Psoas muscle (tissue), 8 donors: ENCODE results near the gene CXXC5. TPM values are rescaled to one million over a fixed set of nuclear protein-coding genes. Genes with fewer than 3 reads are reported as not detected.

Experiments
- ATAC-seq, 4 donors: fragments of 200-7000 bp; cut with Tn5 transposase; one replicate each; pipeline ENCODE4 v1.9.1; 2020; ENCODE audit warnings: moderate library complexity in 3 of 4, mild to moderate bottlenecking in 2 of 4
- DNase-seq, 2 donors: peaks; one replicate each; pipeline ENCODE4 v3.0.0-alpha.2; 2020
- H3K27ac ChIP-seq: fragments of 200-600 bp; one replicate; pipeline ENCODE4 v1.8.0; 2022
- H3K27me3 ChIP-seq, 3 donors: fragments of 200-600 bp in 1 of 3; one replicate each; pipeline versions ENCODE4 v1.6.1 to v1.8.0; 2013 to 2022; ENCODE audit warnings: low read length in 2 of 3, mild to moderate bottlenecking in 2 of 3, moderate library complexity in 1 of 3; ENCODE audit not compliant: insufficient read depth in 3 of 3
- H3K36me3 ChIP-seq, 2 donors: fragments of 200-600 bp in 1 of 2; one replicate each; pipeline versions ENCODE4 v1.6.1 to v1.8.0; 2013 to 2022; ENCODE audit warnings: low read depth in 1 of 2, mild to moderate bottlenecking in 1 of 2, moderate library complexity in 1 of 2; ENCODE audit not compliant: insufficient read depth in 1 of 2
- H3K4me1 ChIP-seq: fragments of 200-600 bp; one replicate; pipeline ENCODE4 v1.8.0; 2022
- H3K4me3 ChIP-seq: fragments of 200-600 bp; one replicate; pipeline ENCODE4 v1.8.0; 2022; ENCODE audit warnings: mild to moderate bottlenecking
- H3K9me3 ChIP-seq: fragments of 200-600 bp; one replicate; pipeline ENCODE4 v1.8.0; 2022
- CTCF ChIP-seq: fragments of 200-600 bp; IDR thresholded peaks from one replicate; pipeline ENCODE4 v1.8.0; 2022; ENCODE audit warnings: antibody characterized with exemption
- WGBS, 3 donors: extraction: QIAGEN DNeasy Blood & Tissue Kit; methylation state at CpG; one replicate each; pipeline versions ENCODE4 v1.1.6 to v1.1.7; 2013; 5-methylcytosine and 5-hydroxymethylcytosine counted together
- intact Hi-C, 2 donors: fragments of 100-400 bp; cut with DNase I; formaldehyde crosslinking; loops; one replicate each; pipeline versions ENCODE4 v1.11.0 to v1.14.2; 2022
- polyA plus RNA-seq, 3 donors: library from polyadenylated mRNA; stranded (reverse); fragments of 200-250 nt; gene quantifications; one replicate each; pipeline ENCODE4 v1.2.3, GENCODE V29; 2013
- total RNA-seq, 4 donors: library from RNA; stranded (reverse); fragmentation: NEBNext Ultra II Directional in 2 of 4; extraction: Animal tissue kit (Norgen Biotek cat#: 25700) in 2 of 4; gene quantifications; one replicate each; pipeline versions ENCODE4 v1.2.1 to v1.2.4, GENCODE V29; 2021 to 2023
- donor health status: healthy with polysubstance abuse.
- donor health status: DM: no; HTN: no; CAD: no; lungs with moderate emphysema.
- donor health status: Bipolar disorder and iron deficiency.
- donor health status: healthy.
- donor health status: DM: yes; HTN: yes; CAD: no.
- donor health status: DM: no; HTN: no; CAD: no.
- donor health status: DM: no; HTN: no; CAD: no.
- donor health status: DM: yes; HTN: yes; CAD: no.

Gene CXXC5
- total and polyA plus RNA-seq, 7 donors, result 24.5 to 88.3 (median 47.2) TPM

GRCh38 chr5:139667001-139667729 lies 19.0 kb downstream of the CXXC5 start:
- H3K4me1 ChIP-seq, result peaks cover 97% of the 10 kb centered on the region
- no peak for DNase-seq
- intact Hi-C loops, result no loop called here
- TF ChIP-seq CTCF, result no peak
- H3K4me3 ChIP-seq, result peak overlapping the region; percentile 67
- WGBS, 3 donors, result 31 to 63% (median 41%) methylated on average over 2 of the region's 2 CpGs
- no peaks in the 10 kb centered on the region for H3K36me3 ChIP-seq
- no peaks in the 10 kb centered on the region for H3K9me3 ChIP-seq
- H3K27ac ChIP-seq, result peak overlapping the region; percentile 98
- ATAC-seq, result no peak
- H3K27me3 ChIP-seq, result no peaks in the 10 kb centered on the region

- H3K4me1 ChIP-seq, result peaks cover 97% of the 10 kb centered on the region
- no peak for DNase-seq
- TF ChIP-seq CTCF, result no peak
Observed at GRCh38 chr5:139667730-139668063, 19.5 kb downstream of the CXXC5 start.

GRCh38 chr5:139668064-139668880 lies 20.1 kb downstream of the CXXC5 start:
- intact Hi-C loops, result no loop called here
- H3K4me3 ChIP-seq, result peak overlapping the region; percentile 67

More at GRCh38 chr5:139667730-139668063, 19.5 kb downstream of the CXXC5 start:
- Histone ChIP-seq H3K4me3 (peak overlapping the region; percentile 67), H3K9me3 (no peaks in the 10 kb centered on the region), H3K27me3 (no peaks in the 10 kb centered on the region), H3K36me3 (no peaks in the 10 kb centered on the region), H3K27ac (peak overlapping the region; percentile 98)
- no peak for ATAC-seq
- 16 to 30% (median 22%) methylated on average over 5 of the region's 5 CpGs for WGBS, 3 donors
- intact Hi-C loops, result no loop called here

GRCh38 chr5:139668924-139669661 lies 20.9 kb downstream of the CXXC5 start:
- Histone ChIP-seq H3K27ac (peak overlapping the region; percentile 98), H3K36me3 (no peaks in the 10 kb centered on the region), H3K4me3 (peak overlapping the region; percentile 67), H3K27me3 (no peaks in the 10 kb centered on the region), H3K9me3 (no peaks in the 10 kb centered on the region), H3K4me1 (peaks cover 97% of the 10 kb centered on the region)
- no peak for TF ChIP-seq CTCF
- intact Hi-C loops, result no loop called here
- DNase-seq, result no peak
- WGBS, 3 donors, result 25 to 52% (median 28%) methylated on average over 18 of the region's 18 CpGs
- no peak for ATAC-seq

More at GRCh38 chr5:139668064-139668880, 20.1 kb downstream of the CXXC5 start:
- Histone ChIP-seq H3K27me3 (no peaks in the 10 kb centered on the region), H3K9me3 (no peaks in the 10 kb centered on the region), H3K27ac (peak overlapping the region; percentile 98), H3K4me1 (peaks cover 97% of the 10 kb centered on the region), H3K36me3 (no peaks in the 10 kb centered on the region)
- DNase-seq, result peak; percentile 71 to 82
- ATAC-seq, result peak; percentile 39 to 52 (median 44)
- WGBS, 3 donors, result 2 to 4% (median 2%) methylated on average over 31 to 55 of the region's 55 CpGs
- TF ChIP-seq CTCF, result no peak
